ENCODE measurements around the gene SCAF11.

Gene SCAF11

GRCh38 chr12:45883187-45883586 lies 107.2 kb downstream of the SCAF11 start:
- Histone ChIP-seq H3K79me2 (ENCODE audit: control insufficient read depth, insufficient read depth, low read length, unreplicated experiment) (no peaks in the 10 kb centered on the region), H3K4me3 (ENCODE audit: low read depth, low read length) (no peak overlapping the region), H2AFZ (ENCODE audit: low read length, unreplicated experiment) (no peak overlapping the region), H3K27me3 (ENCODE audit: insufficient read depth, low read length) (no peaks in the 10 kb centered on the region), H3K27ac (ENCODE audit: low read depth, low read length) (no peak overlapping the region), H3K36me3 (ENCODE audit: insufficient read depth, low read length) (peaks cover 18% of the 10 kb centered on the region), H3K4me1 (ENCODE audit: control insufficient read depth, insufficient read depth, low read length, unreplicated experiment) (no peaks in the 10 kb centered on the region)

GRCh38 chr12:45880533-45880932 lies 109.8 kb downstream of the SCAF11 start:
- Histone ChIP-seq H3K27me3 (ENCODE audit: insufficient read depth, low read length) (no peaks in the 10 kb centered on the region), H3K4me1 (ENCODE audit: control insufficient read depth, insufficient read depth, low read length, unreplicated experiment) (no peaks in the 10 kb centered on the region), H3K27ac (ENCODE audit: low read depth, low read length) (no peak overlapping the region), H3K4me3 (ENCODE audit: low read depth, low read length) (no peak overlapping the region), H2AFZ (ENCODE audit: low read length, unreplicated experiment) (no peak overlapping the region), H3K79me2 (ENCODE audit: control insufficient read depth, insufficient read depth, low read length, unreplicated experiment) (no peaks in the 10 kb centered on the region), H3K36me3 (ENCODE audit: insufficient read depth, low read length) (peaks cover 20% of the 10 kb centered on the region)

DNA sequence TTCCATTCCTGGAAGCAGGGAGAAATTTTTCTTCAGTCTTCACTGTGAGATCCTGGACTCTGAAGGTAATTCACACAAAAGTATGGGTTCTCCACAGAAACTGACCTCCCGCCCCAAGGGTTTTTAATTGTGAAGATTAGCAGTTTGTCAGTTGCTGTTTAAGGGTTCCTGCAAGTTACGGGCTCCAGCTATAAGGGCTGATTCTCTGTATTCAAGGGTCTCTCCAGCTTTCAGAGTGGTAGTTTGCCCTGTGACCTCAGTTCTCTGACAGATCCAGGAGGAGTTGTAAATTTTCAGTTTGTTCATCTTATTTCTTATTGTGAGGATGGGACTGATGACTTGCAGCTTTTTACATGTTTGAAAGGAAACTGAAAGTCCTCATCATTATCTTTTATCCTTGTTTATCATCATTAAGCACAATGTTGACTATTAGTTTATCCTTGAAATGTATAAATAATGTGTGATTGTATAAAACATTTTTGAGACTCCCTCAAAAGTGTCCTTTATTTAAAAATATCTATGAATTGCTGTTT lies 110.9 kb downstream of the SCAF11 start:
- H2AFZ ChIP-seq (ENCODE audit: low read length, unreplicated experiment): no peak overlapping the region
- peaks cover 22% of the 10 kb centered on the region for H3K36me3 ChIP-seq (ENCODE audit: insufficient read depth, low read length)
- no peak overlapping the region for H3K4me3 ChIP-seq (ENCODE audit: low read depth, low read length)
- H3K27me3 ChIP-seq (ENCODE audit: insufficient read depth, low read length): no peaks in the 10 kb centered on the region
- H3K27ac ChIP-seq (ENCODE audit: low read depth, low read length): no peak overlapping the region
- no peaks in the 10 kb centered on the region for H3K4me1 ChIP-seq (ENCODE audit: control insufficient read depth, insufficient read depth, low read length, unreplicated experiment)
- H3K79me2 ChIP-seq (ENCODE audit: control insufficient read depth, insufficient read depth, low read length, unreplicated experiment): no peaks in the 10 kb centered on the region

DNA sequence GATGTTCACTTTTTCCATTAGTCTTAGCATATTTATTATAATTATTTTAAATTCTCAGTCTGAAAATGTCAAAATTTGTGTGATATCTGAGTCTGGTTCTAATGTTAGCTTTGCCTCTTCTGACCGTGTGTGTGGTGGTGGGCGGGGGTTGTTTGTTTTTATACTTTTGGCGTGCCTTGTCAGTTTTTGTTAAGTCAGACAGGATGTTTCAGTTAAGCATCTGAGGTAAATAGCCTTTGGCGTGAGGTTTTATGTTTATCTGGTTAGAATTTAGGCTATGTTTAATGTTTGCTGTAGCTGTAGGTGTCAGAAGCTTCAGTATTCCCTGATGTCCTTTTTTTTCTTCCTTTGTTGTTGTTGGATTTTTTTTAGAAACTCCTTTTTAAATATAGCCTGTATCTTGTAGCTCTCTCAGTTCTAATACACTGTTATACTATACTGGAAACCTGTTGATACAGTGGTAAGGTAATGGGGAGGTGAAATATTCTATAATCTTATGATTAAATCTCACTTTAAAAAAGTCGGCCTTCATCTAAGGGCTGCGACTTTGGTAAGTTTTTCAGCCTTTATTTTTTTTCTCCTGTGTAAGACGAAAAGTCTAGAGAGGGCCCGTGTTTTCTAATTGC lies 111.6 kb downstream of the SCAF11 start:
- no peak overlapping the region for H3K4me3 ChIP-seq (ENCODE audit: low read depth, low read length)
- no peaks in the 10 kb centered on the region for H3K79me2 ChIP-seq (ENCODE audit: control insufficient read depth, insufficient read depth, low read length, unreplicated experiment)
- peaks cover 24% of the 10 kb centered on the region for H3K36me3 ChIP-seq (ENCODE audit: insufficient read depth, low read length)
- H3K4me1 ChIP-seq (ENCODE audit: control insufficient read depth, insufficient read depth, low read length, unreplicated experiment): no peaks in the 10 kb centered on the region
- no peak overlapping the region for H3K27ac ChIP-seq (ENCODE audit: low read depth, low read length)
- H3K27me3 ChIP-seq (ENCODE audit: insufficient read depth, low read length): no peaks in the 10 kb centered on the region
- H2AFZ ChIP-seq (ENCODE audit: low read length, unreplicated experiment): no peak overlapping the region

GRCh38 chr12:45877069-45877468 lies 113.3 kb downstream of the SCAF11 start:
- Histone ChIP-seq H3K27ac (ENCODE audit: low read depth, low read length) (no peak overlapping the region), H3K36me3 (ENCODE audit: insufficient read depth, low read length) (peaks cover 22% of the 10 kb centered on the region), H3K4me1 (ENCODE audit: control insufficient read depth, insufficient read depth, low read length, unreplicated experiment) (no peaks in the 10 kb centered on the region), H3K4me3 (ENCODE audit: low read depth, low read length) (no peak overlapping the region), H3K79me2 (ENCODE audit: control insufficient read depth, insufficient read depth, low read length, unreplicated experiment) (no peaks in the 10 kb centered on the region), H3K27me3 (ENCODE audit: insufficient read depth, low read length) (no peaks in the 10 kb centered on the region), H2AFZ (ENCODE audit: low read length, unreplicated experiment) (no peak overlapping the region)

- H3K36me3 ChIP-seq (ENCODE audit: insufficient read depth, low read length): peaks cover 22% of the 10 kb centered on the region
- no peak overlapping the region for H2AFZ ChIP-seq (ENCODE audit: low read length, unreplicated experiment)
- no peaks in the 10 kb centered on the region for H3K4me1 ChIP-seq (ENCODE audit: control insufficient read depth, insufficient read depth, low read length, unreplicated experiment)
- no peaks in the 10 kb centered on the region for H3K27me3 ChIP-seq (ENCODE audit: insufficient read depth, low read length)
- H3K79me2 ChIP-seq (ENCODE audit: control insufficient read depth, insufficient read depth, low read length, unreplicated experiment): peaks cover 3% of the 10 kb centered on the region
- no peak overlapping the region for H3K4me3 ChIP-seq (ENCODE audit: low read depth, low read length)
- H3K27ac ChIP-seq (ENCODE audit: low read depth, low read length): no peak overlapping the region
Measured at GRCh38 chr12:45872446-45872845, 117.9 kb downstream of the SCAF11 start.

Data from ACC112 (cell line).